ENCODE results near the gene USP4.
"Not testable (repeated sequence)": the region's sequence is repeated elsewhere in the genome, so short reads cannot be mapped to it uniquely, and the experiment has no call there.

The USP4 gene, protein sequence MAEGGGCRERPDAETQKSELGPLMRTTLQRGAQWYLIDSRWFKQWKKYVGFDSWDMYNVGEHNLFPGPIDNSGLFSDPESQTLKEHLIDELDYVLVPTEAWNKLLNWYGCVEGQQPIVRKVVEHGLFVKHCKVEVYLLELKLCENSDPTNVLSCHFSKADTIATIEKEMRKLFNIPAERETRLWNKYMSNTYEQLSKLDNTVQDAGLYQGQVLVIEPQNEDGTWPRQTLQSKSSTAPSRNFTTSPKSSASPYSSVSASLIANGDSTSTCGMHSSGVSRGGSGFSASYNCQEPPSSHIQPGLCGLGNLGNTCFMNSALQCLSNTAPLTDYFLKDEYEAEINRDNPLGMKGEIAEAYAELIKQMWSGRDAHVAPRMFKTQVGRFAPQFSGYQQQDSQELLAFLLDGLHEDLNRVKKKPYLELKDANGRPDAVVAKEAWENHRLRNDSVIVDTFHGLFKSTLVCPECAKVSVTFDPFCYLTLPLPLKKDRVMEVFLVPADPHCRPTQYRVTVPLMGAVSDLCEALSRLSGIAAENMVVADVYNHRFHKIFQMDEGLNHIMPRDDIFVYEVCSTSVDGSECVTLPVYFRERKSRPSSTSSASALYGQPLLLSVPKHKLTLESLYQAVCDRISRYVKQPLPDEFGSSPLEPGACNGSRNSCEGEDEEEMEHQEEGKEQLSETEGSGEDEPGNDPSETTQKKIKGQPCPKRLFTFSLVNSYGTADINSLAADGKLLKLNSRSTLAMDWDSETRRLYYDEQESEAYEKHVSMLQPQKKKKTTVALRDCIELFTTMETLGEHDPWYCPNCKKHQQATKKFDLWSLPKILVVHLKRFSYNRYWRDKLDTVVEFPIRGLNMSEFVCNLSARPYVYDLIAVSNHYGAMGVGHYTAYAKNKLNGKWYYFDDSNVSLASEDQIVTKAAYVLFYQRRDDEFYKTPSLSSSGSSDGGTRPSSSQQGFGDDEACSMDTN

DNA sequence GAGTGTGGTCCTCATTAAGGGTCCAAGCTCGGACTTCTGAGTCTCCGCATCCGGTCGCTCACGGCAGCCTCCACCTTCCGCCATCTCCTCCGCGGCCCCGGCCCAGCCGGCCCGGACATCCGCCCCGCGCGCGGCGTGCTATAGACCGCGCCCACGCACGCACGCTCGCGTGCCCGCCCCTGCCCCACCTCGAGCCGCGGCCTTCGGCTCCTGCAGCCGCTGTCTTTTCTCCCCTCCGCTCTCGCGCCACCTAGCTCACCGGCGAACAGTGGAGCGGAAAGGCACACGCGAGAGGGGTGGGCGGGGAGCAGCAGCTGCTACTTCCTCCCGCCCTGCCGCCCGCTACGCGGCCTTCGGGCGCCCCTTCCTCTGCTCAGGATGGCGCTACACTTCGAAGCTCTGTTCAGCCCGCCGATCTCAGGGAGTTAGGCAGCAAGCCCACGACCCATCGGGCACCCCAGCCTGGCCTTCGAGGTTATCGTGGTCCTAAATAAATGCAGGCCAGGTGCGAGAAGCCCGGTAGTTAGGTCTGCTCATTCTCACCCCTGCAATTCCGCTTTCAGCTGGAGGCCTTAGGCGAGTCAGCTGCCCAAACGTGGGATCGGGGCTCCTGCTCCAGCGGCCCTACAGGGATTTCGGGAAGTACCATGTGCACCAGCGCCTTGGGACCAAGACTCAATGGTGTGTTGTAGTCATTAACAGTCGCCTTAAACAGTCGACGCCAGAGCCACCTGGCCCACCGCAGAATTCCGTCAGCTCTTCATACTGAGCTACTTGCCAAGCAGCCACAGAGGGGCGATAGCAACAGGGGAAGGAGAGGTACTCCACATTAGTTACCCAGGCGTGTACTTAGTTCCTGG lies at the start of gene USP4:
USP4 (minus strand) TSS at position 113 of the 860 bp plus-strand sequence; CDS start at position 84, 29 bp downstream.
- DNase-seq (ENCODE audit: low read depth, low spot score) = peak; percentile 67

DNA sequence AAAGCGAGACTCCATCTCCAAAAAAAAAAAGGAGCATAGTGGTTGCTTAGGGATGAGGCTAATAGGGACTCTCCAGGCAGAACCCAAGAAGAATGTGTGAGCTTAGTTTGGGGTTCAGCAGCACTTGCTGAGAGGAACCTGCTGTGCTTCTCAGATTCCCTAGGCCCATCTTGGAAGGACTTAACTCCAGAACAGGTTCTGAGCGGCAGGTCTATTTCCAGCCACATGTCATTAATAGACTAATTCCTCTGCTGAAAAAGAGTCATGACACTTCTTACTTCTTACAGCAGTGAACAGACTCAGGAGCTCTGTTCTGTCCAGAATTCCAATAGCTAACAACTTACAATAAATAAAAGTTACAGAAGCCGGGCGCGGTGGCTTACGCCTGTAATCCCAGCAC lies 49.4 kb upstream of the USP4 start:
- no peak for DNase-seq (ENCODE audit: low read depth, low spot score)

DNA sequence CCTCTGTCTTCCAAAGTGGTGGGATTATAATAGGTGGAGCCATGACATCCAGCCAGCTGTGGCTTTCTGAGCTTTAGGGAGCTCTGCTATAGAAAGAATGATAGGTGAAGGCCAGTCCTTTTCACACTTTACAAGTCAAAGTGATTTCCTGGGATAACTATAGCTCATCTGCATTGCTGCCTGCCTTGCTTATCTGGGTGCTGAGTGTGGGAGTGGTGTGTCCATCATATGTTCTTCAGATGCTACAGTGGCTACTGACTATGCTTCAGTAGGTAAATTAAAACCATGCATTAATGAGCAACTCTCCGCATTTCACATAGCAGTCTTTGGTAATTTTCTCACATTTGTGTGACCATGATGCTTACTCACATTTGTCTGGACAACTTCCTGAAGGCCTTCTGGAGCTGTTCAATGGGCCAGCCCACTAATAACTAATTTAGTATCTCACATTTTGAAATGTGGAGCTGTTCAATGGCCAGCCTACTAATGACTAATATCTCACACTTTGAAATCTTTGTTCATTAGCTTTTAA lies 48.5 kb upstream of the USP4 start:
- no peak for DNase-seq (ENCODE audit: low read depth, low spot score)

DNA sequence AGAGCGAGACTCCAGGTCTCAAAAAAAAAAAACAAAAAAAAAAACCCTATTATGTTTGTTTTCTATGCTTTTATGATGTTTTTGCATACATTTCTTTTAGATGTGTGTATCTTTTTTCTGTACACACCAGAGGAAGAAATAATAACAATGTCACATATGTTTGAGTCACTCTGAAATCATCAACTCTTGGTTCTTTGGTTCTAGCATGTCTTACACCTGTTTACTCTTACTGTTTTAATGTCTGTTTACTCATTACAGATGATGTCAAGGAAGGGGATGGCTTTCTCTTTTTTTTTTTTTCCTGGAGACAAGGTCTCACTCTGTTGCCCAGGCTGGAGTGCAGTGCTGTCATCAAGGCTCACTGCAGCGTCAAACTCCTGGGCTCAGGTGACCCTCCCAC lies 47.9 kb upstream of the USP4 start:
- no peak for DNase-seq (ENCODE audit: low read depth, low spot score)

DNA sequence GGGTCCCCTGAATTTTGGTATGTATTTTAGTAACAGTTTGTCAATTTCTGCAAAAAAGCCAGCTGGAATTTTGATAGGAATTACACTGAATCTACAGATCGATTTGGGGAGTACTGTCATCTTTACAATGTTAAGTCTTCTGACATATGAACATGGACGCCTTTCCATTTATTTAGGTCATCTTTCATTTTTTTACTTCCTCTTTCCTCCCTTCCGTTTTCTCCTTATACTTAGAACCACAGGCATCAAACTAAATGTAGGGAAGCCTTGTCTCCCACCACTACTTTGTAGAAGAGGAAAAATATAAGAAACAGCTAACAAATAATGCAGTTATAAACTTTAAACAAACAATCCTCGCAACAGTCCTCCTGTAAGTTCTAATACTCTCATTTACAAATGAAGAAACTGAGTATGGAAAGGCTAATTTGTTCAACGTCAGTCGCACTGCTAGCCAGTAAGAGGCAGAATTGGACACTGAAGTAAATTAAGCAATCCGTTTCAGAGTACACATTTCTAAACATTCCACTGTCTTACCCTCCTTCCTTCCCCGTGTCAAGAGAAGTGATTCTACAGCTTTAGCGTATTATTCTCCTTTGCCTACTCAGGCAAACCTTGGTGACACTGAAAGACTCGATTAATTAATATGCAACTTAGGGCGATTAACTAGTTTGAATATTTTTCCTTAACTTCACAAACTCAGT lies 46.4 kb upstream of the USP4 start:
- no peak for DNase-seq (ENCODE audit: low read depth, low spot score)

DNA sequence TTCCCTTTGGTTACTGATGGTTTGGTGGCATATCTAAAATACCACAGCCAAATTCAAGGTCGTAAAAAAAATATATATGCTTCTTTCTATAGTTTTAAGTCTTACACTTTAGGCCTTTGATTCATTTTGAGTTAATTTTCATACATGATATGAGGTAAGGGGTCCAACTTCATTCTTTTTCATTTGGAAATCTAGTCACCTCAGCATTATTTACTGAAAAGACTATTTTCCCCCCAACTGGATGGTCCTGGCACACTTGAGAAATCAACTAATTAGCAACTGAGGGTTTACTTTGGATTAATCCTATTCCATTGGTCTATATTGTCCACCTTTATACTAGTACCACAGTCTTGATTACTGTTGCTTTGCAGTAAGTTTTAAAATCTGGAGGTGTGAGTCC lies 45.8 kb upstream of the USP4 start:
- no peak for DNase-seq (ENCODE audit: low read depth, low spot score)

DNA sequence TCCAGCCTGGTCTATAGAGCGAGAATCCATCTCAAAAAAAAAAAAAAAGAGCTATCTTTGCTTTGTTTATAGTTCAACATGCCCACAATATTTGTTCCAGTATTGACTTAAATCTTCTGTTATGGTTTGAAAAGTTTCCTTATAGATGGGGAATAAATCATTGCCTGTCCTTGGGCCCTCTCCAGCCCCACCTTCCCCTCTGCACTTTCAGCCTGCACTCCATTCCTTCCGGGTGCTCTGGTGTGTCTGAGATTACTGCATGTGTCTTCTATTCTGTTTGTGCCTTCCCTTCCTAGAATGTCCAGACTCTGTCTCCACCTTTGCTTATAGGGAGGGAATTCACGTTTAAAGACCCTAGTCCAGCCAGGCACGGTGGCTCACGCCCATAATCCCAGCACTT lies 43.5 kb upstream of the USP4 start:
- no peak for DNase-seq (ENCODE audit: low read depth, low spot score)

DNA sequence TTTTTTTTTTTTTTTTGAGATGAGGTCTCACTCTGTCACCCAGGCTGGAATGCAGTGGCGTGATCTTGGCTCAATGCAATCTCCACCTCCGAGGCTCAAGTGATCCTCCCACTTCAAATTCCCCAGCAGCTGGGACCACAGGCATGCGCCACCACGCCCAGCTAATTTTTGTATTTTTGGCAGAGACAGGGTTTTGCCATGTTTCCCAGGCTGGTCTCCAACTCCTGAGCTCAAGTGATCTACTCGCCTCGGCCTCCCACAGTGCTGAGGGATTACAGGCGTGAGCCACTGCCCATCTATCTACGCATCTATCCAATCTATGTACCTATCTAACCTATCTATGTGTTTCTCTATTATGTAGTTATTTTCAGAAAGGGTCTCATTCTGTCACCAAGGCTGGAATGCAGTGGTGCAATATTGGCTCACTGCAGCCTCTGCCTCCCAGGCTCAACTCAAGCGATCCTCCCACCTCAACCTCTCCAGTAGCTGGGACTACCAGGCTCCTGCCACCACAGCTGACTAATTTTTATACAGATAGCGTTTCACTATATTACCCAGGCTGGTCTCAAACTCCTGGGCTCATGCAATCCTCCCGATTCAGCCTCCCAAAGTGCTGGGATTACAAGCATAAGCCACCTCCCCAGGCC lies 38.5 kb upstream of the USP4 start:
- DNase-seq (ENCODE audit: low read depth, low spot score) = no peak

DNA sequence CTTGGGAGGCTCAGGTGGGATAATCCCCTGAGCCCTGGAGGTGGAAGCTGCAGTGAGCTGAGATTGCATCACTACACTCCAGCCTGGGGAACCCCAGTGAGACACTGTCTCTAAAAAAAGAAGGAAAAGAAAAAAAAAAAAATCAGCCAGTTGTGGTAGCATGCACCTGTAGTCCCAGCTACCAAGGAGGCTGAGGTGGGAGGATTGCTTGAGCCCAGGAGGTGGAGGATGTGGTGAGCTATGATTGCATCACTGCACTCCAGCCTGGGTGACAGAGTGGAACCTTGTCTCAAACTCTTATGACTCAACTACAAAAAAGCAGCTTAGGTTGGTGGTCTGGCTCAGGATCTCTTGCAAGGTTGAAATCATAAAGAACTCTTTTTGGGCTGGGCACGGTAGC lies 37.6 kb upstream of the USP4 start:
- no peak for DNase-seq (ENCODE audit: low read depth, low spot score)

DNA sequence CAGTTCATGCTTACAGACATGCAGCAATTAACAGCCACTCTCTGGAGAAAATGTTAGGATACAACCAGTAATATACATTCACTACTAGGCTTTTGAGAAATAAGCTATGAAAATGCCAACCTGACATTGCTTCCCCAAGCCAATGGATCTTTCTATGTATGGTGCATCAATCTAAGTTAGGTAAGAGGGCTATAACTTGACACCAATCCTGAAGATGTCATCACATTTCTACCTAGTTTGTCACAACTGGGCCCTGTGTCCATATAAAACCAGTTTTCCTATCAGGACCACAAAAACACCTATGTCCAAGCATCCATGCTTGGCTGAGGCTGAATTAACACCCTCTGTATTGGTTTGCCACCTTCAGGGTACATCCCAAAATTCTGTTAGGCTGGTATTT lies 32.1 kb upstream of the USP4 start:
- no peak for DNase-seq (ENCODE audit: low read depth, low spot score)

DNA sequence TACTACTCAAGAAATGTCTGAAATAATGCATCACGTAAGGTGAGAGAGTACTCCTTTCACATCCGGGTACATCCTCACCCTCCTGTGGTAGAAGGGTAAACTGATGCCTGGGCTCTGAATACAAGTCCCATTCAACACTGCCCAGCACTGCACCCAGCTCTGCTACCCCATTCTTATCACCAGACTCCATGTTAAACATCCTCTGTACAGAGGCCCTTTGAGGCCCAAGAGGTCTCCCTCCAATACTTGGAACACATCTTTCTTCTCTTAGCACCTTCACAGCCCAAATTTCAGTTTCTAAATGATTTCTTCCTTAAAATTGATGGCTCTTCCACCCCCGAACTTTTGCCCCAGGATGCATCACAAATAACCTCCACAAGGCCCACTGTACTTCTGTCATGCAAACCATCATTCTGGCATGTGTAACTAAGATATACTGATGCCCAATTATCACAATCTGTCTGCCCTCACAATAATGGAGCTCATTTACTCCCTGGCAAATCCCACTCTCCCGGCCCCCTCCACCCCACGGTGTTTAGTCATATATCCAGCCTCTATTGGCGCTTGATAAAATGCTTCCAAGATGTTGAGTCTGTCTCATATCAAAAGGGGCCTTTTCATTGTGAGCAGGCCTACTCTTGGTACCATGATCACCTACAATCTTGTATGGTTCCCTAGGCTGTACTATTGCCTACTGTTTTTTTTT lies 30.9 kb upstream of the USP4 start:
- no peak for DNase-seq (ENCODE audit: low read depth, low spot score)

DNA sequence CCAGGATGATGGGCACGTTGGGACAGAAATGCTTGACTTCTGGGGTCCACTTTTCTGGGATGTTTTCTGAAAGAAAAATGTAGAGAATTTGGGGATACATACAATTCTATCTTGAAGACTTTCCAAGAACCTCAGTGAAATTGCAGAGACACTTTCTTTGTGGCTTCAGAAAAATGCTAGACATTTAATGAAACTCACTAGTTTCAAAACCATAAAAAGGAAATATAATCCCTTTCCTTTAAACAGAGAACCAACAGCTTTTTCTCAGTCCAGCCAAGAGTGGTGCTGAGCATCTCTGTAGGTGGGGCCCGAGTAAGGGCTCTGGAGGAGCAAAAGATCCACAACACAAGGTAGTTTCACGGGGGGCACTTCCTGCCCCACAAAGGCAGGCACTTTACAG lies 22.7 kb upstream of the USP4 start:
- DNase-seq (ENCODE audit: low read depth, low spot score) = no peak

DNA sequence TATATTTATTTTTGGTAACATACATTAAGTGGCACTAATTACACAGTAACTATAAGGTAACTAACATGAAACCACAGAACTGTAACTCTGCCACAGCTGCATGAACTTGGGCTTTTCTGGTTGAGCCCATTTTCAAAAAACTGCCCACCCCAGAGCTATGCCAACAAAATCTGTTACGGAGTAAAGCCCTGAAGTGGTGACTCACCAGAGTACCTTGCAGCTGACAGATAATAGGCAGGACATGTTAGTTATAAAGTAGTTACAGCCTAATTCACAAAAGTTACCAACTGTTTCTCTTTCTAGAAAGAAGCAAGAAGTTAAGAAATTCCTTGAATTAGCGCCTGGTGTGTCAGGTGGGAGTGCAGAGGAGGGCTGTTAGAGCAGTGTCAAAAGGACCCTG lies 19.8 kb upstream of the USP4 start:
- no peak for DNase-seq (ENCODE audit: low read depth, low spot score)

DNA sequence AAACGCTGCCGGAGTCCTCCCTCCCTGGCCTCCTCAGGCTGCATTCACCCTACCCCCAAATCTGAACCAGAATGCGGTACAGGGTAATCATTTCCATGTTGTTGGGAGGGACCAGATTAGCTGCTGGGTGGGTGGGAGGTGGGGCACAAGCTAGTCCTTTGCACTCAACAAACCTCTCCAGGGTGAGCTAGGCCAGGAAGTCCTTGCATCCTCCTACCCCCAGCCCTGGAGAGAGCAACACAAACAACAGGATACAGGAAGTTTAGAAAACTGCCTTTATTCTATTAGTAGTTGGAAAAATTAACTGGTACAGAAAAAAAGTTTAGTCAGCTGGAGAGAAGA lies 19.0 kb upstream of the USP4 start:
- DNase-seq (ENCODE audit: low read depth, low spot score) = no peak

DNA sequence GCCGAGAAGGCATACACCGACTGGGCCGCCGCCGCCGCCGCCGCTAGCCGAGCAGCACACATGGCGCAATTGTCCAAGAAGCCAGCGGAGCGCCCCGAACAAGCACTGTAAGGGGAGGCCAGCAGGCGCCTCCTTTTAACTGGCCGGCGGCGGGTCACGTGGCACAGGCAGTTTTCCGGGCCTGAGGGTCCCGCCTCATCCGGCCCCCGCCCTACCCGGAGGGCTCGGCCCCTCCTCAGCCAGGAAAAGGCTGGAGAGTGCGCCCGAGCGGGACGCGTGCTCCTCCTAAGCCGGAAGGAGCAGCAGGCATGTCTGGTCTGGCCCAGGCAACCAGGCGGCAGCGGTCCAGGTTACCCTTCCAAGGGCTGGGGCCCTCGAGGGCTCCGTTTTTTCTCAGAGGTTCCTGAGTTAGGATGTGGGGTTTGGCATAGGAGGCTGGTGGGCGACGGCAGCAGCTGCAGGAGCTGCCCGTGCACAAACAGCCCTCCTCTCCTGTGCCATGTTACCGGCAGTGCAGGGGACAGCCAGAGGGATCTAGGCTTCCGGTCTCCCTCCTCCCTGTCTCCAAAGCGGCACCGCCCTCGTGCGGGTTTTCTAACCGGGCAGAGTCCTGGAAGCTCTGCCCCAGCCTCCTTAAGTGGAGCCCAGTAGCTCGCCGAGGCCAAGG lies 18.5 kb upstream of the USP4 start, which contains the start of gene GPX1:
GPX1 (minus strand) TSS at position 137 of the 667 bp plus-strand sequence; CDS start at position 62, 75 bp downstream.
- peak; percentile 86 for DNase-seq (ENCODE audit: low read depth, low spot score)

DNA sequence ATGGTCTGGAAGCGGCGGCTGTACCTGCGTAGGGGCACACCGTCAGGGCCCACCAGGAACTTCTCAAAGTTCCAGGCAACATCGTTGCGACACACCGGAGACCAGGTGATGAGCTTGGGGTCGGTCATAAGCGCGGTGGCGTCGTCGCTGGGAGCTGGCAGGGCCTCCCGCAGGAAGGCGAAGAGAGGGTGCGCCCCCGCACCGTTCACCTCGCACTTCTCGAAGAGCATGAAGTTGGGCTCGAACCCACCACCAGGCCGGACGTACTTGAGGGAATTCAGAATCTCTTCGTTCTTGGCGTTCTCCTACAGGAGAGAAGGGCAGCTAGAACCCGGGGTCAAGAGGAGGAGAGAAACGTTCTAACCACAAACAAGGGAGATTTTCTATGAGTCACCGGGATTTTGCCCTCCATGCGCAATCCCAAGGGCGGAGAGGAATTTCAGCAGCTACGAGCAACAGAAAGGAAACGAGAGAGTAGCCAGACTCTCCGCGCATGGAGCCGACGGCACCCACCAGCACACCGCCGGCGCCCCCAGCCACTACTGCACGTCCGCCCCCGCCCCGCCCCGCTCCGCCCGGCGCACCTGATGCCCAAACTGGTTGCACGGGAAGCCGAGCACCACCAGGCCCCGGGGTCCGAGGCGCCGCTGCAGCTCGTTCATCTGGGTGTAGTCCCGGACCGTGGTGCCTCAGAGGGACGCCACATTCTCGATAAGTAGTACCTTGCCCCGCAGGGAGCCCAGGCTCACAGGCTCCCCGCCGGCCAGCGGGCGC lies 17.8 kb upstream of the USP4 start:
- DNase-seq (ENCODE audit: low read depth, low spot score) = peak; percentile 72

DNA sequence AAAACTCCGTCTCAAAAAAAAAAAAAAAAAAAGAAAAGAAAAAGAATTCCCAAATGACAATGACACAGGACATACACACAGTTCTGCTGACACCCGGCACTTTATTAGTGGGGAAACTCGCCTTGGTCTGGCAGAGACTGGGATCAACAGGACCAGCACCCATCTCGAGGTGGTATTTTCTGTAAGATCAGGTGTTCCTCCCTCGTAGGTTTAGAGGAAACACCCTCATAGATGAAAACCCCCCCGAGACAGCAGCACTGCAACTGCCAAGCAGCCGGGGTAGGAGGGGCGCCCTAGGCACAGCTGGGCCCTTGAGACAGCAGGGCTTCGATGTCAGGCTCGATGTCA lies 17.2 kb upstream of the USP4 start:
- not testable (repeated sequence) for DNase-seq (ENCODE audit: low read depth, low spot score)

DNA sequence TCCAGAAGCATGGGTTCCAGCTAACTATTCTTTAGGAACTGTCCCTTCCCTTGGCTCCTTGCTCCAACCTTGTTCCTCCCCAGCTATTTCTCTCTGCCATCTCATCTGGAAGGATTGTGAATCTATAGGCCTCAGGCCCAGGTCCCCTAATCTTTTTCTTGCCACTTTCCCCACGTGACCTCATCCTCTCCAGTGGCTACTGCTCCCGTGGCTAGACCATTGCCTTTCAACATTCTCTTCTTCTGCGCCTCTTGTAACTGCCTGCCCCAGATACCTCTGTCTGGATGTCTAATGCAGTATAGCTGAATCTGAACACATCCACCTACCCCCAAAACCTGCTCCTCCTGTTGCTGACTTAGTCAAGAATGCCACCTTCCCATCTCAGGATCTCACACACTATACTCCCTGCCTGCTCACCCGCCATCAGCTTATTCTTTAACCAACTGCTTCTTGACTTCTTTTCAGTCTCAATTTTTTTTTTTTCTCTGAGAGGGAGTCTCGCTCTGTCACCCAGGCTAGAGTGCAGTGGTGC lies 13.1 kb upstream of the USP4 start:
- DNase-seq (ENCODE audit: low read depth, low spot score) = no peak

Measured in smooth muscle cell of the brain vasculature (primary cell).